Caco-2 (cell line): Measurements from ENCODE around the gene C19orf44. TPM values are rescaled to one million over a fixed set of nuclear protein-coding genes. Genes with fewer than 3 reads are reported as not detected.
"Not testable (repeated sequence)": the region's sequence is repeated elsewhere in the genome, so short reads cannot be mapped to it uniquely, and the experiment has no call there.

ENCODE experiments used
- BruUV-seq: library from RNA; stranded (reverse); fragments of 400-500 nt; replicated peaks from 2 replicates; lab custom pipeline; 2021; lab: Mats Ljungman, UMichigan
- CTCF ChIA-PET: fragments of 300-600 bp; sonication (Branson Sonifier 250); formaldehyde crosslinking; loops from one replicate; lab custom pipeline; 2022; ENCODE audit warnings: antibody characterized with exemption; lab: Charles Lee
- POLR2A ChIA-PET: fragments of 300-600 bp; sonication (Branson Sonifier 250); formaldehyde crosslinking; loops from one replicate; lab custom pipeline; 2022; ENCODE audit warnings: antibody characterized with exemption; lab: Charles Lee
- DNase-seq, 2 experiments: peaks; one replicate each; pipeline versions ENCODE4 v3.0.0 to v3.0.0-alpha.2; 2020 to 2022
- H3K27me3 ChIP-seq: replicated peaks from 2 replicates; pipeline ENCODE4 v1.6.0; 2011; ENCODE audit warnings: low read length; ENCODE audit not compliant: control insufficient read depth, insufficient read depth
- H3K36me3 ChIP-seq: 2 replicates; pipeline ENCODE4 v1.5.1; 2011; ENCODE audit warnings: low read length; ENCODE audit not compliant: control insufficient read depth, insufficient read depth
- H3K4me1 ChIP-seq: fragments of 250-450 bp; sonication (Bioruptor Pico); 2 replicates; pipeline ENCODE4 v1.5.1; 2020; ENCODE audit warnings: mild to moderate bottlenecking
- H3K4me3 ChIP-seq: 2 replicates; pipeline ENCODE4 v1.5.1; 2011; ENCODE audit warnings: low read depth, mild to moderate bottlenecking, control low read depth, low read length
- H3K9me3 ChIP-seq: fragments of 250-450 bp; sonication (Bioruptor Pico); 2 replicates; pipeline ENCODE4 v1.5.1; 2020; ENCODE audit warnings: mild to moderate bottlenecking, moderate library complexity
- H3K27ac Mint-ChIP-seq: one replicate; pipeline ENCODE4 v1.8.0; 2022; ENCODE audit warnings: mixed read lengths; ENCODE audit not compliant: unreplicated experiment
- H3K27me3 Mint-ChIP-seq: one replicate; pipeline ENCODE4 v1.8.0; 2022; ENCODE audit warnings: mixed read lengths; ENCODE audit not compliant: insufficient read depth, unreplicated experiment
- H3K36me3 Mint-ChIP-seq: one replicate; pipeline ENCODE4 v1.8.0; 2022; ENCODE audit warnings: mild to moderate bottlenecking, mixed read lengths; ENCODE audit not compliant: insufficient read depth, unreplicated experiment
- H3K4me1 Mint-ChIP-seq: one replicate; pipeline ENCODE4 v1.8.0; 2022; ENCODE audit warnings: low read depth, mixed read lengths; ENCODE audit not compliant: unreplicated experiment
- H3K4me3 Mint-ChIP-seq: one replicate; pipeline ENCODE4 v1.8.0; 2022; ENCODE audit warnings: mild to moderate bottlenecking, moderate library complexity, mixed read lengths; ENCODE audit not compliant: unreplicated experiment
- H3K9me3 Mint-ChIP-seq: one replicate; pipeline ENCODE4 v1.8.0; 2022; ENCODE audit warnings: mixed read lengths; ENCODE audit not compliant: unreplicated experiment
- intact Hi-C: fragments of 100-400 bp; cut with micrococcal nuclease; formaldehyde crosslinking; loops from one replicate; pipeline ENCODE4 v1.10.0; 2022; ENCODE audit not compliant: unreplicated experiment
- total RNA-seq: library from RNA; stranded (reverse); gene quantifications from 2 replicates; pipeline ENCODE4 v1.2.3, GENCODE V29; 2022
- TF ChIP-seq, protein P1 (sequence below), 2 experiments: fragments of 200-600 bp in 1 of 2; IDR thresholded peaks; 1 replicate in 1 of 2; 2 replicates in 1 of 2; pipeline versions ENCODE4 v1.5.1 to v1.8.0; 2011 to 2022; ENCODE audit warnings: antibody characterized with exemption in 1 of 2, control low read depth in 1 of 2, inconsistent platforms in 1 of 2, low read depth in 1 of 2, low read length in 1 of 2, mild to moderate bottlenecking in 1 of 2, moderate library complexity in 1 of 2; ENCODE audit not compliant: insufficient read depth in 1 of 2, severe bottlenecking in 1 of 2, unreplicated experiment in 1 of 2

C19orf44 gene
- total RNA-seq, 1 experiment from 2014 or later, result 3.4 TPM

DNA sequence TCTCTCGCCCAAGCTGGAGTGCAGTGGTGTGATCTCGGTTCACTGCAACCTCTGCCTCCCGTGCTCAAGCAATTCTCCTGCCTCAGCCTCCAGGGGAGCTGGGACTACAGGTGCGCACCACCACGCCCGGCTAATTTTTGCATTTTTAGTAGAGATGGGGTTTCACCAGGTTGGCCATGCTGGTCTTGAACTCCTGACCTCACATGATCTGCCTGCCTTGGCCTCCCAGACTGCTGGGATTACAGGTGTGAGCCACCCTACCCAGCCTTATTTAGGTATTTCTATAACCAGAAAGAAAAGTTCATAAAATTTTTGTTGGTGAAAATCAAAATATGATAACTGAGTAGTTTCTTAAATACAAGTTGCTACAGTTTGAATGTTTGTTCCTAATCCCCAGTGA is 47.5 kb downstream of the C19orf44 start:
- H3K27me3 Mint-ChIP-seq, intact Hi-C loops, H3K27ac Mint-ChIP-seq, H3K9me3 Mint-ChIP-seq, CTCF ChIA-PET, H3K4me1 ChIP-seq, H3K4me1 Mint-ChIP-seq, H3K4me3 ChIP-seq, H3K36me3 ChIP-seq, H3K27me3 ChIP-seq, H3K9me3 ChIP-seq, BruUV-seq, DNase-seq: not testable (repeated sequence)
- Mint-ChIP-seq H3K4me3 (peak overlapping the region; percentile 78), H3K36me3 (peaks cover 31% of the 10 kb centered on the region)
- POLR2A ChIA-PET, result interaction anchor here (0.6 kb wide), 1 partner anchor 27 kb away, joined by 3 read pairs; no protein-coding TSS in a partner anchor

DNA sequence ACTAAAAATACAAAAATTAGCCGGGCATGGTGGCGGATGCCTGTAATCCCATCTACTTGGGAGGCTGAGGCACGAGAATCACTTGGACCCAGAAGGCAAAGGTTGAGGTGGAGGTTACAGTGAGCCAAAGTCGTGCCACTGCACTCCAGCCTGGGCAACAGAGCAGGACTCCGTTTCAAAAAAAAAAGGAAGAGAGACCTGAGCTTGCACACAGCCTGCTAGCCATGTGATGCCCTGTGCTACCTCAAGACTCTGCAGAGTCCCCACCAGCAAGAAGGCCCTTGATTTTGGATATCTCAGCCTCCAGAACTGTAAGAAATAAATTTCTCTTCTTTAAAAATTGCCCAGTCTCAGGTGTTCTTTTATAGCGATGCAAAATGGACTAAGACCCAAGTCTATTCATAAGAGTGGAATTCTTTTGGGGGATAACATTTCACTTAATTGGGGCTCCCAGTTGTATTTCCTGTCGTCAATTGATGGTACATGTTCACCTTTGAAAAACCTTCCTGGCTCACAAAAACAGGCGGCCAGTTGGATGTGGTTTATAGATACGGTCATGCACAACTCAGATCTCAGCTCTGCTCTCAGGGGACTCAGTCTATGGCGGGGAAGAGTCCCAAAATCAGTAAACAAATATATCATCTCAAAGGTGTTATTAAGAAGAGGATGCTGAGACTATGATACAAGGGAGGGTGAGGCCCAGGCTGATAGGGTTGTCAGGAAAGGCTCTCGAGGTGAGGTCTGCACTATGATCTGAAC is 48.5 kb downstream of the C19orf44 start:
- H3K36me3 Mint-ChIP-seq, result peaks cover 22% of the 10 kb centered on the region
- no peaks in the 10 kb centered on the region for H3K4me1 Mint-ChIP-seq
- no peaks in the 10 kb centered on the region for H3K9me3 Mint-ChIP-seq
- H3K27ac Mint-ChIP-seq, result no peak overlapping the region
- intact Hi-C loops, result no loop called here
- Histone ChIP-seq H3K27me3 (no peaks in the 10 kb centered on the region), H3K9me3 (no peaks in the 10 kb centered on the region), H3K4me3 (no peak overlapping the region), H3K36me3 (no peaks in the 10 kb centered on the region), H3K4me1 (0 out of 2 replicates have a peak, but pooled peaks cover 6% of the 10 kb centered on the region)
- no peaks in the 10 kb centered on the region for H3K27me3 Mint-ChIP-seq
- ChIA-PET CTCF (no interaction called here), POLR2A (no interaction called here)
- no TSS peak for BruUV-seq
- H3K4me3 Mint-ChIP-seq, result no peak overlapping the region
- DNase-seq, result no peak
- TF ChIP-seq, protein P1, sequence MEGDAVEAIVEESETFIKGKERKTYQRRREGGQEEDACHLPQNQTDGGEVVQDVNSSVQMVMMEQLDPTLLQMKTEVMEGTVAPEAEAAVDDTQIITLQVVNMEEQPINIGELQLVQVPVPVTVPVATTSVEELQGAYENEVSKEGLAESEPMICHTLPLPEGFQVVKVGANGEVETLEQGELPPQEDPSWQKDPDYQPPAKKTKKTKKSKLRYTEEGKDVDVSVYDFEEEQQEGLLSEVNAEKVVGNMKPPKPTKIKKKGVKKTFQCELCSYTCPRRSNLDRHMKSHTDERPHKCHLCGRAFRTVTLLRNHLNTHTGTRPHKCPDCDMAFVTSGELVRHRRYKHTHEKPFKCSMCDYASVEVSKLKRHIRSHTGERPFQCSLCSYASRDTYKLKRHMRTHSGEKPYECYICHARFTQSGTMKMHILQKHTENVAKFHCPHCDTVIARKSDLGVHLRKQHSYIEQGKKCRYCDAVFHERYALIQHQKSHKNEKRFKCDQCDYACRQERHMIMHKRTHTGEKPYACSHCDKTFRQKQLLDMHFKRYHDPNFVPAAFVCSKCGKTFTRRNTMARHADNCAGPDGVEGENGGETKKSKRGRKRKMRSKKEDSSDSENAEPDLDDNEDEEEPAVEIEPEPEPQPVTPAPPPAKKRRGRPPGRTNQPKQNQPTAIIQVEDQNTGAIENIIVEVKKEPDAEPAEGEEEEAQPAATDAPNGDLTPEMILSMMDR (IDR thresholded peaks at IDR 0.05; ENCODE audit: insufficient read depth in 1 of 2, low read depth in 1 of 2, low read length in 1 of 2, severe bottlenecking in 1 of 2, unreplicated experiment in 1 of 2), result no peak

DNA sequence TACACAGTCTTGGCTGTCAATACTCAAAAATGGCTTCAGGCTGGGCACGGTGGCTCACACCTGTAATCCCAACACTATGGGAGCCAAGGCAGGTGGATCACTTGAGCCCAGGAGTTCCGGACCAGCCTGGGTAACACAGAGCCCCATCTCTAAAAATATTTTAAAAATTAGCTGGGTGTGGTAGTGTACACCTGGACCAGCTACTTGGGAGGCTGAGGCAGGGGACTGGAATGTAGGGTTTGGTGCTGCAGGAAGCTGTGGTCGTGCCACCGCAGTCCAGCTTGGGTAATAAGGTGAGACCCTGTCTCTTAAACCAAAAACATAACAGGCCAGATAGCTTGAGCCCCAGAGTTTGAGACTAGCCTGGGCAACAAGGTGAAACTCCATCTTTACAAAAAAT is 52.8 kb downstream of the C19orf44 start:
- POLR2A ChIA-PET, result no interaction called here
- Histone ChIP-seq H3K27me3 (no peaks in the 10 kb centered on the region), H3K4me1 (no peaks in the 10 kb centered on the region), H3K9me3 (no peaks in the 10 kb centered on the region), H3K4me3 (no peak overlapping the region), H3K36me3 (no peaks in the 10 kb centered on the region)
- Mint-ChIP-seq H3K36me3 (no peaks in the 10 kb centered on the region), H3K27me3 (no peaks in the 10 kb centered on the region), H3K4me3 (no peak overlapping the region), H3K9me3 (no peaks in the 10 kb centered on the region), H3K4me1 (no peaks in the 10 kb centered on the region), H3K27ac (no peak overlapping the region)
- DNase-seq, result no peak
- intact Hi-C loops, result no loop called here
- BruUV-seq, result no TSS peak
- TF ChIP-seq, protein P1 (IDR thresholded peaks at IDR 0.05; ENCODE audit: insufficient read depth in 1 of 2, low read depth in 1 of 2, low read length in 1 of 2, severe bottlenecking in 1 of 2, unreplicated experiment in 1 of 2), result no peak
- CTCF ChIA-PET, result no interaction called here

DNA sequence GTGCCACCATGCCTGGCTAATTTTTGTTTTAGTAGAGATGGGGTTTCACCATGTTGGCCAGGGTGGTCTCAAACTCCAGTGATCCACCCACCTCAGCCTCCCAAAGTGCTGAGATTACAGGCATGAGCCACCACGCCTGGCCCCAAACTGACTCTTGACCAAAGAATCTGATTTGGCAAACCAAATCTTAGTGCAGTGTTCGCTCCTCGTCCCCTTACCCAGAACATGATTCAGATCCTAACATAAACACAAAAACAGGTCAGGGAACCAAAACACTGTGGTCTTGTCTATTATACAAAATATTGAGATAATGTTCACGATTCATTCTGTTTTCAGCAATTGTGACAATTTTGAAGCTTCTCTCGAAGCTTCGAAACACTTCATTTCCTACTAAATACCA is 55.7 kb downstream of the C19orf44 start:
- H3K27me3 ChIP-seq, H3K27ac Mint-ChIP-seq, H3K9me3 ChIP-seq, H3K4me1 Mint-ChIP-seq, H3K36me3 ChIP-seq, H3K4me3 Mint-ChIP-seq, H3K4me3 ChIP-seq, H3K4me1 ChIP-seq, intact Hi-C loops, H3K27me3 Mint-ChIP-seq, POLR2A ChIA-PET, CTCF ChIA-PET, H3K9me3 Mint-ChIP-seq, DNase-seq: not testable (repeated sequence)
- peaks cover 15% of the 10 kb centered on the region for H3K36me3 Mint-ChIP-seq
- BruUV-seq, result TSS peak; percentile 21
